LNCaP clone FGC (cell line): ENCODE data around the gene GREM1.

ENCODE experiments used
- DNase-seq: peaks from one replicate; pipeline ENCODE4 v3.0.0-alpha.2; 2011; ENCODE audit warnings: low read depth
- H3K4me3 ChIP-seq: 2 replicates; pipeline ENCODE4 v1.5.1; 2011; ENCODE audit warnings: mild to moderate bottlenecking, low read depth, low read length, control low read depth
- CTCF ChIP-seq: IDR thresholded peaks from 2 replicates; pipeline ENCODE4 v1.5.1; 2012; ENCODE audit warnings: mild to moderate bottlenecking; ENCODE audit not compliant: control insufficient read depth, insufficient read depth; ENCODE audit errors: extremely low read depth

GREM1 gene

GRCh38 chr15:32692286-32692685, 25.5 kb upstream of the GREM1 start:
- no peak for TF ChIP-seq CTCF
- no peak for DNase-seq
- H3K4me3 ChIP-seq, result no peak overlapping the region

DNA sequence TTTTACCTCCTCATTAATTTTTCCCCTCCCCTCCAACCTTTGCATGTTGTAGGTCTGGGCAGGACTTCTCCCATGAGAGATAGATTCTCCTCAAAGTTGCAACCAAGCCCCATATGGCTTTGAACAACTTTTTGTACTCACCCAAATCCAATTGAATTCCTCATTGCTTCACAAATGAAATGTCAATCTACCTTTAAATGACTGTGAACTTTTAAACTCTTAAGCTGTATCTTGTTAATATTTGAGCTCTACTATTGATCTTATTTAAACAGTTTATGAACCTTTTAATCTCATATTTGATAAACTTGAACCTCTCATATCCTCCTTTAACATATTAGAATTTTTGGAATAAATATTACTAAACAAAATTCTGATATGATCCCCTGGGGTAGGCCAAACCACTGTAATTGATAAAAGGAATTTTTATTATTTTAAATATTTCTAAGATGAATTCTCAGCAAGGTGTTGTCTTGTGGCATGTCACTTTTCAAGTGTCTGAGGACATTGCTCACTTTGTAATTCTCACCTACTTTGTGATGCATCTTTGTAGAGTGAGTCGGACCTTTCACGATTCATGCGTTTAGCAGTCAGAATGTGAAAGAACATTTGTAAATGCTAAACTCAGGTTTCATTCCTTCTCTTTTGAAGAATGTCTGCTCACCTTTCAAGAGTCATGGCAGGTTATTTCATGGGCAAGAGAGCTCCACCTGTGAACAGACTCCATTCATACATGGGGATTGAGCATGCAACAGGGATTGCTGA, 23.4 kb upstream of the GREM1 start:
- TF ChIP-seq CTCF, result no peak

DNA sequence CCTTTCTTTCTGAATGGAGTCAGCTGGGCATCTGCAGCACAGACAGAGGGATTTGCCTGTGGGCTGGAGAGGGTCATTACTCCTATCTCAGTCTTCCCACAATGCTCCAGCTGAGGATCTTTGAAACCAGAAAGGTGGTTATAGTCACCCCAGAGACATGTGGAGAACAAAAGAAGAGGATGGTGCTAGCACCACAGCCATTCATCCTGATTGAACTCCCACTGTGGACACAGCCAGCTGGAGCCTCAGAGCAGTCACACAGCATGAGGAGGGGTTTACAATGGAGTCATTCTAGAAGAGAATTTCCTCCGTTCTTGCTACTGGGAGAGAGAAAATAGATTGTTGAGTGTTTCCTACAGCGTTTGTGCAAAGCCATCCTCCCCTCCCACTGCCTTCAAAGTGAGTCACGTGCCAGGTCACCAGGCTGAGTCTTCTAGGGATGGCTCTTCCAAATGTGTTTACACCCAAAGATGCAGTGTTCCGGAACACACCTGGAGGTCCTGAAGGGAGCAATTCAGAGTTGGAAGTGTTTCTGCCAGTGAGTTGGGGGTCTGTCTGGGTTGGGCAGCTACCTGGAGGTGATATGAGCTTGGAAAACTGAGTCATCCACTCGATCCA, 18.9 kb upstream of the GREM1 start:
- no peak overlapping the region for H3K4me3 ChIP-seq
- DNase-seq, result no peak
- TF ChIP-seq CTCF, result no peak

More for the DNA sequence above, 23.4 kb upstream of the GREM1 start:
- no peak for DNase-seq
- no peak overlapping the region for H3K4me3 ChIP-seq

DNA sequence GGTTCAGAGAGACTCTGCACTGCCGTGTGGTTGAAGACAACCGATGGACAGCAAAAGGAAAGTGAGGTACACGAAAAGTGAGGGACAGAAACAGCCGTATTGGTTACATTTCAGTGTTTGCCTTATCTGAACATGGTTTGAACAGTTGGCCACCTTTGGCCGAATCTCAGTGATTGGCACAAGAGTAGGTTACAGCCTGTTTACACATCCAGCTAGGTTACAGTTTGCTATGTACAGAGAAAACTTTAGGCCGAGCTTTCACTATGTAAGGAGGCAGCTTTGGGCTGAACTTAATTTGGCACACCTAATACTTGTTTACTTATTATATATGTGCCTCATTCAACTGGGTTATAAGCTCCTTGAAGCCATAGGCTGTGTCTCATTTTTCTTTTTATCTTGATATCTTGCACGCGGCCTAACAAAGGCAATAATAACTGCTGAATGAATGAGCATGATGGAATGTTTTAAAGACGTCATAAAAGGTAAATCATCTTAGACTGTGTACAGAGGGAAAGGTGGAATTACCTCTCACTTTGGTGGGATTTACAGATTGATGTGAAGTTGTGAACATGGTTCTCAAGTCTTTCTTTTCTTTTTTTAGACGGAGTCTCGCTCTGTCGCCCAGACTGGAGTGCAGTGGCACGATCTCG, 17.2 kb upstream of the GREM1 start:
- H3K4me3 ChIP-seq, result no peak overlapping the region
- no peak for TF ChIP-seq CTCF
- DNase-seq, result peak; percentile 58

- no peak for DNase-seq
- TF ChIP-seq CTCF, result no peak
- H3K4me3 ChIP-seq, result no peak overlapping the region
Measured at GRCh38 chr15:32701863-32702262, 15.9 kb upstream of the GREM1 start.

DNA sequence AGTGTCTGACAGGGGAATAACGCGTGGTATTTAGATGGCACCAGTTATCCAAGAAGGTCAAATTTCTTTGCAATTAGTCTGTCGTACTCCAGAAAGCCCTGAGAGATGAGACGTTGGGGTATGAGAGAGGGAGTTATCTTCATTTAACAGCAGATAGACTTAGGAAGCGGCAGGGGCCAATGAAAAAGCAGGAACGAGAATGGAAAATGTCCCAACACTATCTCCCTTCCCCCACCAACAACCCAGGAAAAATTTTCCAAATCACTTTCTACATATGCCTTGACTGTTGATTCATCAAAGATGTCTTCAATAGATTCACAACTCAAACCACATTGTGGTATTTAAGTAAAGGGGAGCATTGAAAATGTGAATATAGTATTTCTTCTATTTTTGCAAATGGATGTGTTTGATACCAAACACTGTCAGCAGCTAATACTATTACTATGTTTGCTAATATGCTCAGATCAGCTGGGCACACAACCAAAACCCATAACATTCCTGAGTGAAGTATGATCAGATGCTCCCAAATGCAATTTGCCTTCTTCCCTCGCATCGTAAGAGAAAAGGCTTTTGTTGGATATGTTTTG, 13.3 kb upstream of the GREM1 start:
- DNase-seq, result peak; percentile 18
- TF ChIP-seq CTCF, result no peak

More for the DNA sequence above, 13.3 kb upstream of the GREM1 start:
- H3K4me3 ChIP-seq, result no peak overlapping the region
